ENCODE measurements around the gene CNTN6.

The CNTN6 gene

GRCh38 chr3:1197051-1197450, 104.2 kb downstream of the CNTN6 start:
- Histone ChIP-seq H3K36me3 (no peaks in the 10 kb centered on the region), H3K4me3 (ENCODE audit: low read depth, low read length) (no peak overlapping the region), H3K27me3 (no peaks in the 10 kb centered on the region), H3K9me3 (no peaks in the 10 kb centered on the region), H3K4me1 (no peaks in the 10 kb centered on the region)
- TF ChIP-seq, protein P1, sequence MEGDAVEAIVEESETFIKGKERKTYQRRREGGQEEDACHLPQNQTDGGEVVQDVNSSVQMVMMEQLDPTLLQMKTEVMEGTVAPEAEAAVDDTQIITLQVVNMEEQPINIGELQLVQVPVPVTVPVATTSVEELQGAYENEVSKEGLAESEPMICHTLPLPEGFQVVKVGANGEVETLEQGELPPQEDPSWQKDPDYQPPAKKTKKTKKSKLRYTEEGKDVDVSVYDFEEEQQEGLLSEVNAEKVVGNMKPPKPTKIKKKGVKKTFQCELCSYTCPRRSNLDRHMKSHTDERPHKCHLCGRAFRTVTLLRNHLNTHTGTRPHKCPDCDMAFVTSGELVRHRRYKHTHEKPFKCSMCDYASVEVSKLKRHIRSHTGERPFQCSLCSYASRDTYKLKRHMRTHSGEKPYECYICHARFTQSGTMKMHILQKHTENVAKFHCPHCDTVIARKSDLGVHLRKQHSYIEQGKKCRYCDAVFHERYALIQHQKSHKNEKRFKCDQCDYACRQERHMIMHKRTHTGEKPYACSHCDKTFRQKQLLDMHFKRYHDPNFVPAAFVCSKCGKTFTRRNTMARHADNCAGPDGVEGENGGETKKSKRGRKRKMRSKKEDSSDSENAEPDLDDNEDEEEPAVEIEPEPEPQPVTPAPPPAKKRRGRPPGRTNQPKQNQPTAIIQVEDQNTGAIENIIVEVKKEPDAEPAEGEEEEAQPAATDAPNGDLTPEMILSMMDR (IDR thresholded peaks at IDR 0.05; ENCODE audit: low read depth, low read length), result no peak
- no peak for DNase-seq

GRCh38 chr3:1200371-1200770, 107.5 kb downstream of the CNTN6 start:
- TF ChIP-seq, protein P1 (IDR thresholded peaks at IDR 0.05; ENCODE audit: low read depth, low read length), result no peak
- no peaks in the 10 kb centered on the region for H3K4me1 ChIP-seq
- H3K4me3 ChIP-seq (ENCODE audit: low read depth, low read length), result no peak overlapping the region
- no peaks in the 10 kb centered on the region for H3K27me3 ChIP-seq
- no peaks in the 10 kb centered on the region for H3K36me3 ChIP-seq
- no peaks in the 10 kb centered on the region for H3K9me3 ChIP-seq
- DNase-seq, result no peak

DNA sequence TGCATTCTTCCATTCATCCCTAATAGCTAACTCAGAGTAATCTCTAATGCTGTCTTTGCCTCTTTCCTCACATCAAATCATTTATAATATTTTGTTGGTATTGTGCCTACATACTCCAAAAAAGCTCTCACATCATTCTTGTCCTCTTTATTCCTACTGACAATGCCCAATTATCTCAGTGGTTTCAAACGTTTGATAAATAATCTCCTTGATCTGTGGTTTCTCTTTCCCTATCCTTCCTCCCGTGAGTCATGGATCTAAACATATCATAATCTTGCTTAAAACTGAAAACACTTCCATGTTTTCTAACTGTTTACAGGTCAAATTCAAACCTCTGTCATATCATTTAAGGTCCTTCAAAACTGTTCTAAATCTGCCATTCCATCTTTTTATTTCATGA, 115.1 kb downstream of the CNTN6 start:
- TF ChIP-seq, protein P1 (IDR thresholded peaks at IDR 0.05; ENCODE audit: low read depth, low read length), result no peak
- H3K27me3 ChIP-seq, result no peaks in the 10 kb centered on the region
- H3K36me3 ChIP-seq, result no peaks in the 10 kb centered on the region
- DNase-seq, result no peak
- no peaks in the 10 kb centered on the region for H3K4me1 ChIP-seq
- H3K9me3 ChIP-seq, result no peaks in the 10 kb centered on the region
- no peak overlapping the region for H3K4me3 ChIP-seq (ENCODE audit: low read depth, low read length)

DNA sequence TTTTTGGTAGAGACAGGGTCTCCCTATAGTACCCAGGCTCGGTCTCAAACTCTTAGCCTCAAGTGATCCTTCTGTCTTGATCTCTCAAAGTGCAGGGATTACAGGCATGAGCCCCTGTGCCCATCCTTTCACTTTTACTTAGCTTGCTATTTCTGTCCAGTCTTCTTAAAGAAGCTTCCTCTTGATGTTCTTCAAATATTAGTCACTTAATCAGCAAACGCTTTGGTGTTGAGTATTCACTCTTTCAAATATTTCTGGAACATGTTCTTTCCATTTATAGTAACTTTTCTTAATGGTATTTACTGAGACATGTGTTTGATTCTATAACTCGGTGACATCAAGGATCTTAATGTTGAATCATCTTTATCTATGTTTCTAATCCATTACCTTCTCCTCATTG, 122.1 kb downstream of the CNTN6 start:
- Histone ChIP-seq H3K36me3 (no peaks in the 10 kb centered on the region), H3K9me3 (no peaks in the 10 kb centered on the region), H3K4me3 (ENCODE audit: low read depth, low read length) (no peak overlapping the region), H3K27me3 (no peaks in the 10 kb centered on the region), H3K4me1 (no peaks in the 10 kb centered on the region)
- DNase-seq, result no peak
- TF ChIP-seq, protein P1 (IDR thresholded peaks at IDR 0.05; ENCODE audit: low read depth, low read length), result no peak

DNA sequence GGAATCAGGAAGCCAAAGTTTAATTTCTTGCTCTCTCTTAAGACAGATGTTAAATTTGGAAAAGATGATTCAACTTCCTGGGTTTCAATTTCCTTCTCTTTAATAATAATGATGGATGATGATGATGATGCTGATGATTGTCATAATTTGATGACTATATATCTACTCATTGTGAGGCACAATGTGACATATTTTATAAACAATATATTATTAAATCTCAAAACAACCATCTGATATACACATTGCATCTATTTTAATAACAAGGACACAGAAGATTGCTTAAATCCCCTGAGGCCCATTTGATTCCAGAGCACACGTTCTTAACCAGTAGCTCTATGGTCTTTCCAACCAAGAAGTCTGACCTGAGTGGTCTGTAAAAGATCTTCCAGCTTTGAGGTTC, 124.0 kb downstream of the CNTN6 start:
- no peaks in the 10 kb centered on the region for H3K9me3 ChIP-seq
- H3K27me3 ChIP-seq, result no peaks in the 10 kb centered on the region
- TF ChIP-seq, protein P1 (IDR thresholded peaks at IDR 0.05; ENCODE audit: low read depth, low read length), result no peak
- H3K4me1 ChIP-seq, result no peaks in the 10 kb centered on the region
- DNase-seq, result no peak
- no peaks in the 10 kb centered on the region for H3K36me3 ChIP-seq
- no peak overlapping the region for H3K4me3 ChIP-seq (ENCODE audit: low read depth, low read length)

GRCh38 chr3:1227111-1227510, 134.3 kb downstream of the CNTN6 start:
- no peak for DNase-seq

More at GRCh38 chr3:1227111-1227510, 134.3 kb downstream of the CNTN6 start:
- Histone ChIP-seq H3K36me3 (no peaks in the 10 kb centered on the region), H3K9me3 (no peaks in the 10 kb centered on the region), H3K27me3 (no peaks in the 10 kb centered on the region), H3K4me1 (no peaks in the 10 kb centered on the region), H3K4me3 (ENCODE audit: low read depth, low read length) (no peak overlapping the region)
- TF ChIP-seq, protein P1 (IDR thresholded peaks at IDR 0.05; ENCODE audit: low read depth, low read length), result no peak
